SK-N-SH (cell line): ENCODE measurements around the gene KIF5B. TPM values are rescaled to one million over a fixed set of nuclear protein-coding genes. Genes with fewer than 3 reads are reported as not detected.

Source experiments
- CTCF ChIA-PET: fragments of 300-600, 350-600 bp; formaldehyde crosslinking; extraction: SDS; loops from one replicate; lab custom pipeline; 2021; lab: Yijun Ruan, JAX
- POLR2A ChIA-PET: fragments of 350-600 bp; sonication (Branson Sonifier 250); formaldehyde crosslinking; extraction: SDS; loops from one replicate; lab custom pipeline; 2020; ENCODE audit warnings: antibody characterized with exemption, inconsistent platforms; lab: Yijun Ruan, JAX
- DNase-seq: peaks from one replicate; pipeline ENCODE4 v3.0.0; 2012
- H2AFZ ChIP-seq: fragments of 200-600 bp; sonication (generic); 2 replicates; pipeline ENCODE4 v1.8.1; 2016; ENCODE audit warnings: antibody characterized with exemption, mild to moderate bottlenecking, low read depth
- H3F3A ChIP-seq: fragments of 200-600 bp; sonication (generic); replicated peaks from 2 replicates; pipeline ENCODE3; 2016; ENCODE audit warnings: antibody characterized with exemption, mild to moderate bottlenecking; ENCODE audit not compliant: insufficient read depth
- H3K27ac ChIP-seq, 2 experiments: fragments of 200-500 bp in 1 of 2; fragments of 200-600 bp in 1 of 2; sonication (Bioruptor generic) in 1 of 2; sonication (generic), shearing (Covaris generic) in 1 of 2; 2 replicates each; pipeline versions ENCODE4 v1.5.1 to v1.6.1; 2014 to 2016; ENCODE audit warnings: low read depth in 2 of 2, inconsistent platforms in 1 of 2, low read length in 1 of 2, mild to moderate bottlenecking in 1 of 2, mixed read lengths in 1 of 2
- H3K27me3 ChIP-seq: fragments of 200-600 bp; sonication (generic), shearing (Covaris generic); 2 replicates; pipeline ENCODE4 v1.6.1; 2016; ENCODE audit warnings: mixed run types; ENCODE audit not compliant: insufficient read depth
- H3K36me3 ChIP-seq, 2 experiments: fragments of 200-500 bp in 1 of 2; fragments of 200-600 bp in 1 of 2; sonication (Bioruptor generic) in 1 of 2; sonication (generic) in 1 of 2; replicated peaks in 1 of 2; 2 replicates each; pipeline versions ENCODE3 to v1.5.1; 2014 to 2016; ENCODE audit warnings: low read length in 1 of 2, mild to moderate bottlenecking in 1 of 2; ENCODE audit not compliant: insufficient read depth in 2 of 2, control insufficient read depth in 1 of 2
- H3K4me1 ChIP-seq, 2 experiments: fragments of 200-500 bp in 1 of 2; fragments of 200-600 bp in 1 of 2; sonication (Bioruptor generic) in 1 of 2; sonication (generic), shearing (Covaris generic) in 1 of 2; 2 replicates each; pipeline versions ENCODE4 v1.5.1 to v1.6.1; 2014 to 2016; ENCODE audit warnings: low read depth in 1 of 2, low read length in 1 of 2, mixed run types in 1 of 2; ENCODE audit not compliant: insufficient read depth in 2 of 2, control insufficient read depth in 1 of 2
- H3K4me2 ChIP-seq: fragments of 200-600 bp; sonication (generic), shearing (Covaris generic); 2 replicates; pipeline ENCODE4 v1.6.1; 2017; ENCODE audit warnings: mixed run types
- H3K4me3 ChIP-seq, 2 experiments: fragments of 200-500 bp in 1 of 2; fragments of 200-600 bp in 1 of 2; sonication (Bioruptor generic) in 1 of 2; sonication (generic), shearing (Covaris generic) in 1 of 2; 2 replicates each; pipeline versions ENCODE4 v1.5.1 to v1.8.1; 2014 to 2016; ENCODE audit warnings: low read depth in 2 of 2, inconsistent platforms in 1 of 2, low read length in 1 of 2, mild to moderate bottlenecking in 1 of 2, mixed read lengths in 1 of 2, moderate library complexity in 1 of 2
- H3K79me2 ChIP-seq: fragments of 200-600 bp; sonication (generic); 2 replicates; pipeline ENCODE4 v1.8.1; 2017; ENCODE audit warnings: mild to moderate bottlenecking; ENCODE audit not compliant: insufficient read depth
- H3K9ac ChIP-seq: fragments of 200-600 bp; sonication (generic); 2 replicates; pipeline ENCODE4 v1.6.1; 2017; ENCODE audit warnings: mixed run types
- H3K9me2 ChIP-seq: fragments of 200-600 bp; sonication (generic); 2 replicates; pipeline ENCODE4 v1.6.1; 2017; ENCODE audit warnings: mixed run types
- H3K9me3 ChIP-seq: fragments of 200-600 bp; sonication (generic); 2 replicates; pipeline ENCODE4 v1.6.1; 2017; ENCODE audit warnings: mixed run types, mild to moderate bottlenecking, moderate library complexity
- H4K20me1 ChIP-seq: fragments of 200-600 bp; sonication (generic); 2 replicates; pipeline ENCODE4 v1.6.1; 2017; ENCODE audit warnings: mild to moderate bottlenecking, mixed run types; ENCODE audit not compliant: insufficient read depth
- CHD2 ChIP-seq: fragments of 150-350 bp; IDR thresholded peaks from 2 replicates; pipeline ENCODE4 v1.6.1; 2018; ENCODE audit warnings: low read length; ENCODE audit not compliant: partially characterized antibody
- ELF1 ChIP-seq: IDR thresholded peaks from 2 replicates; pipeline ENCODE4 v1.4.0; 2012
- EZH2phosphoT487 ChIP-seq: fragments of 200-600 bp; sonication (generic); IDR thresholded peaks from 2 replicates; pipeline ENCODE4 v1.6.1; 2017; ENCODE audit warnings: low read depth, mixed run types, mild to moderate bottlenecking, antibody characterized with exemption, moderate library complexity, borderline replicate concordance
- FOSL2 ChIP-seq: IDR thresholded peaks from 2 replicates; pipeline ENCODE4 v1.4.0; 2012; ENCODE audit warnings: low read depth, mild to moderate bottlenecking, moderate library complexity, borderline replicate concordance
- FOXJ3 ChIP-seq: sonication (generic); formaldehyde crosslinking; IDR thresholded peaks from 2 replicates; pipeline ENCODE4 v1.5.1; 2020; ENCODE audit warnings: mild to moderate bottlenecking, missing genetic modification reagents
- GATA2 ChIP-seq: sonication (generic); formaldehyde crosslinking; IDR thresholded peaks from 2 replicates; pipeline ENCODE4 v1.5.0; 2020; ENCODE audit warnings: mild to moderate bottlenecking, missing genetic modification reagents
- JUND ChIP-seq: IDR thresholded peaks from 2 replicates; pipeline ENCODE4 v1.4.0; 2012
- MEF2A ChIP-seq: IDR thresholded peaks from 2 replicates; pipeline ENCODE4 v1.4.0; 2012; ENCODE audit warnings: low read depth, borderline replicate concordance
- MXI1 ChIP-seq: IDR thresholded peaks from 2 replicates; pipeline ENCODE4 v1.6.1; 2012; ENCODE audit warnings: mild to moderate bottlenecking, low read depth, low read length, improper control_type of control experiment
- RAD21 ChIP-seq: IDR thresholded peaks from 2 replicates; pipeline ENCODE4 v1.6.1; 2012; ENCODE audit warnings: mild to moderate bottlenecking, low read length
- RXRA ChIP-seq: IDR thresholded peaks from 2 replicates; pipeline ENCODE4 v1.4.0; 2012; ENCODE audit warnings: low read depth, mild to moderate bottlenecking, borderline replicate concordance
- SIN3A ChIP-seq: IDR thresholded peaks from 2 replicates; pipeline ENCODE4 v1.6.1; 2012; ENCODE audit warnings: low read depth, mild to moderate bottlenecking, low read length, moderate library complexity, borderline replicate concordance
- SMC3 ChIP-seq: IDR thresholded peaks from 2 replicates; pipeline ENCODE4 v1.6.1; 2012; ENCODE audit warnings: low read depth, low read length, improper control_type of control experiment
- TAF1 ChIP-seq: IDR thresholded peaks from 2 replicates; pipeline ENCODE4 v1.6.1; 2012; ENCODE audit warnings: low read depth, mild to moderate bottlenecking, low read length, moderate library complexity, borderline replicate concordance
- TEAD4 ChIP-seq: IDR thresholded peaks from 2 replicates; pipeline ENCODE4 v1.4.0; 2012; ENCODE audit warnings: mild to moderate bottlenecking, borderline replicate concordance; ENCODE audit not compliant: insufficient read depth
- USF2 ChIP-seq: fragments of 150-350 bp; IDR thresholded peaks from 2 replicates; pipeline ENCODE4 v1.6.1; 2017; ENCODE audit warnings: antibody characterized with exemption, low read length, low read depth, borderline replicate concordance
- YY1 ChIP-seq: IDR thresholded peaks from 2 replicates; pipeline ENCODE4 v1.4.0; 2012; ENCODE audit warnings: low read depth, mild to moderate bottlenecking
- ZBTB33 ChIP-seq: IDR thresholded peaks from 2 replicates; pipeline ENCODE4 v1.4.0; 2012; ENCODE audit warnings: low read depth, borderline replicate concordance
- WGBS: methylation state at CpG from one replicate; pipeline ENCODE4 v1.1.6; 2017; ENCODE audit warnings: low lambda C conversion rate; 5-methylcytosine and 5-hydroxymethylcytosine counted together
- polyA plus RNA-seq, 3 experiments: library from polyadenylated mRNA; depleted of rRNA; stranded (reverse); fragments of >200 nt; gene quantifications; 2 replicates each; pipeline ENCODE4 v1.2.3, GENCODE V29; 2012
- TF ChIP-seq, protein P1 (sequence below): IDR thresholded peaks from 2 replicates; pipeline ENCODE4; 2012
- TF ChIP-seq, protein P2 (sequence below): IDR thresholded peaks from 2 replicates; pipeline ENCODE4 v1.4.0; 2012; ENCODE audit warnings: low read depth, borderline replicate concordance
- TF ChIP-seq, protein P3 (sequence below): IDR thresholded peaks from 2 replicates; pipeline ENCODE4 v1.4.0; 2012; ENCODE audit warnings: low read depth

The KIF5B gene
- polyA plus RNA-seq, 1 of the 3 experiments (the other 2 are of a cell fraction): 15.7 TPM

GRCh38 chr10:32049113-32049512, 7.1 kb downstream of the KIF5B start:
- POLR2A ChIA-PET: no interaction called here

GRCh38 chr10:32048282-32048681, 7.9 kb downstream of the KIF5B start:
- Histone ChIP-seq H3K9ac (no peak overlapping the region), H3K27ac (0 out of 4 replicates have a peak overlapping the region, but pooled peaks of 1 of the 2 experiments have one; percentile 30), H2AFZ (no peak overlapping the region), H3K4me1 (peaks cover 9 to 45% of the 10 kb centered on the region in 2 experiments; a peak in 3 of 4 replicates), H3K27me3 (no peaks in the 10 kb centered on the region), H3K9me3 (no peaks in the 10 kb centered on the region), H4K20me1 (peaks cover 100% of the 10 kb centered on the region), H3K4me3 (no peak overlapping the region), H3K36me3 (peaks cover 51 to 63% of the 10 kb centered on the region in 2 experiments), H3F3A (peaks cover 30% of the 10 kb centered on the region), H3K4me2 (no peak overlapping the region), H3K9me2 (no peaks in the 10 kb centered on the region), H3K79me2 (peaks cover 100% of the 10 kb centered on the region)
- no peak for DNase-seq
- 92% methylated on average over 1 of the region's 1 CpG for WGBS
- TF ChIP-seq TAF1 (no peak), RAD21 (no peak), YY1 (no peak), USF2 (no peak), RXRA (no peak), EZH2phosphoT487 (no peak), SIN3A (no peak), TEAD4 (no peak), CHD2 (no peak), ELF1 (no peak), FOXJ3 (CRISPR knock-in tag) (no peak), JUND (no peak), MXI1 (no peak), MEF2A (no peak), ZBTB33 (no peak), SMC3 (no peak), GATA2 (no peak)
- TF ChIP-seq, protein P1, sequence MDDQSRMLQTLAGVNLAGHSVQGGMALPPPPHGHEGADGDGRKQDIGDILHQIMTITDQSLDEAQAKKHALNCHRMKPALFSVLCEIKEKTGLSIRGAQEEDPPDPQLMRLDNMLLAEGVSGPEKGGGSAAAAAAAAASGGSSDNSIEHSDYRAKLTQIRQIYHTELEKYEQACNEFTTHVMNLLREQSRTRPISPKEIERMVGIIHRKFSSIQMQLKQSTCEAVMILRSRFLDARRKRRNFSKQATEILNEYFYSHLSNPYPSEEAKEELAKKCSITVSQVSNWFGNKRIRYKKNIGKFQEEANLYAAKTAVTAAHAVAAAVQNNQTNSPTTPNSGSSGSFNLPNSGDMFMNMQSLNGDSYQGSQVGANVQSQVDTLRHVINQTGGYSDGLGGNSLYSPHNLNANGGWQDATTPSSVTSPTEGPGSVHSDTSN: no peak
- TF ChIP-seq, protein P2, sequence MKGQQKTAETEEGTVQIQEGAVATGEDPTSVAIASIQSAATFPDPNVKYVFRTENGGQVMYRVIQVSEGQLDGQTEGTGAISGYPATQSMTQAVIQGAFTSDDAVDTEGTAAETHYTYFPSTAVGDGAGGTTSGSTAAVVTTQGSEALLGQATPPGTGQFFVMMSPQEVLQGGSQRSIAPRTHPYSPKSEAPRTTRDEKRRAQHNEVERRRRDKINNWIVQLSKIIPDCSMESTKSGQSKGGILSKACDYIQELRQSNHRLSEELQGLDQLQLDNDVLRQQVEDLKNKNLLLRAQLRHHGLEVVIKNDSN: no peak
- ChIA-PET POLR2A (no interaction called here), CTCF (interaction anchor here (1.6 kb wide), 1 partner anchor 186 kb away, joined by 3 read pairs; no protein-coding TSS in a partner anchor)

More at GRCh38 chr10:32049113-32049512, 7.1 kb downstream of the KIF5B start:
- no peak overlapping the region for H3K9ac ChIP-seq
- H3K36me3 ChIP-seq: peaks cover 46 to 59% of the 10 kb centered on the region in 2 experiments
- TF ChIP-seq FOSL2 (peak; percentile 15; the same call in 1 of the 2 replicates), JUND (0 out of 2 replicates have a peak, but pooled peaks have one; percentile 10)
- TF ChIP-seq, protein P3, sequence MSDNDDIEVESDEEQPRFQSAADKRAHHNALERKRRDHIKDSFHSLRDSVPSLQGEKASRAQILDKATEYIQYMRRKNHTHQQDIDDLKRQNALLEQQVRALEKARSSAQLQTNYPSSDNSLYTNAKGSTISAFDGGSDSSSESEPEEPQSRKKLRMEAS: no peak
- H3K79me2 ChIP-seq: peaks cover 100% of the 10 kb centered on the region
- H4K20me1 ChIP-seq: peaks cover 100% of the 10 kb centered on the region
- H3K27ac ChIP-seq: peak overlapping the region in 1 of 2 experiments; percentile 30; a peak in 2 of 4 replicates
- H3K9me2 ChIP-seq: no peaks in the 10 kb centered on the region
- WGBS: 60% methylated on average over 4 of the region's 4 CpGs
- H2AFZ ChIP-seq: no peak overlapping the region
- 0 out of 2 replicates have a peak overlapping the region, but pooled peaks have one; percentile 17 for H3K4me2 ChIP-seq
- DNase-seq: no peak
- H3K4me1 ChIP-seq: peaks cover 6 to 45% of the 10 kb centered on the region in 2 experiments; a peak in 3 of 4 replicates
- no peaks in the 10 kb centered on the region for H3K27me3 ChIP-seq
- peaks cover 22% of the 10 kb centered on the region for H3F3A ChIP-seq
- no peak overlapping the region for H3K4me3 ChIP-seq
- CTCF ChIA-PET: no interaction called here
- H3K9me3 ChIP-seq: no peaks in the 10 kb centered on the region
